PC-9 (cell line): ENCODE data around the gene PLSCR2. TPM values are rescaled to one million over a fixed set of nuclear protein-coding genes. Genes with fewer than 3 reads are reported as not detected.

Experiments
- BruUV-seq: library from RNA; stranded (reverse); fragments of 400-500 nt; replicated peaks from 2 replicates; lab custom pipeline; 2021; lab: Mats Ljungman, UMichigan
- CTCF ChIA-PET: fragments of 300-600 bp; sonication (Branson Sonifier 250); formaldehyde crosslinking; loops from one replicate; lab custom pipeline; 2022; ENCODE audit warnings: antibody characterized with exemption; lab: Charles Lee
- POLR2A ChIA-PET: fragments of 300-600 bp; sonication (Branson Sonifier 250); formaldehyde crosslinking; loops from one replicate; lab custom pipeline; 2022; ENCODE audit warnings: antibody characterized with exemption; ENCODE audit not compliant: unreplicated experiment; lab: Charles Lee
- DNase-seq, 2 experiments: peaks; one replicate each; pipeline versions ENCODE4 v3.0.0 to v3.0.0-alpha.2; 2015 to 2022; ENCODE audit warnings: mixed read lengths in 1 of 2
- H2AFZ ChIP-seq: fragments of 200-600 bp; sonication (generic); 2 replicates; pipeline ENCODE4 v1.8.1; 2017; ENCODE audit warnings: antibody characterized with exemption
- H3F3A ChIP-seq: fragments of 200-600 bp; sonication (generic); 2 replicates; pipeline ENCODE4 v1.8.1; 2017; ENCODE audit warnings: antibody characterized with exemption, mild to moderate bottlenecking, low read depth; ENCODE audit not compliant: insufficient read depth
- H3K27ac ChIP-seq: fragments of 200-600 bp; sonication (generic); 2 replicates; pipeline ENCODE4 v1.6.1; 2016; ENCODE audit warnings: mixed run types
- H3K27me3 ChIP-seq: fragments of 200-600 bp; sonication (generic); 2 replicates; pipeline ENCODE4 v1.6.1; 2016; ENCODE audit warnings: low read depth, mixed run types; ENCODE audit not compliant: insufficient read depth
- H3K36me3 ChIP-seq: fragments of 200-600 bp; sonication (generic); 2 replicates; pipeline ENCODE4 v1.6.1; 2016; ENCODE audit warnings: low read depth, mixed run types
- H3K4me1 ChIP-seq: fragments of 200-600 bp; sonication (generic); replicated peaks from 2 replicates; pipeline ENCODE4 v1.6.1; 2016; ENCODE audit warnings: mixed run types; ENCODE audit not compliant: insufficient read depth
- H3K4me2 ChIP-seq: fragments of 200-600 bp; sonication (generic); 2 replicates; pipeline ENCODE4 v1.6.1; 2017; ENCODE audit warnings: mixed run types
- H3K4me3 ChIP-seq: fragments of 200-600 bp; sonication (generic); 2 replicates; pipeline ENCODE4 v1.6.1; 2016; ENCODE audit warnings: mixed run types
- H3K79me2 ChIP-seq: fragments of 200-600 bp; sonication (generic); 2 replicates; pipeline ENCODE4 v1.6.1; 2017; ENCODE audit warnings: low read depth, mixed run types
- H3K9me2 ChIP-seq: fragments of 200-600 bp; sonication (generic); 2 replicates; pipeline ENCODE4 v1.8.1; 2017; ENCODE audit warnings: mild to moderate bottlenecking; ENCODE audit not compliant: insufficient read depth
- H3K9me3 ChIP-seq: fragments of 200-600 bp; sonication (generic); 2 replicates; pipeline ENCODE4 v1.8.1; 2016; ENCODE audit warnings: low read depth; ENCODE audit not compliant: insufficient read depth
- H4K20me1 ChIP-seq: fragments of 200-600 bp; sonication (generic); 2 replicates; pipeline ENCODE4 v1.8.1; 2017; ENCODE audit not compliant: insufficient read depth
- EZH2 ChIP-seq: fragments of 200-600 bp; sonication (generic); IDR thresholded peaks from 2 replicates; pipeline ENCODE4 v1.8.0; 2017; ENCODE audit warnings: antibody characterized with exemption, low read depth
- intact Hi-C: fragments of 100-400 bp; cut with micrococcal nuclease; formaldehyde crosslinking; loops from one replicate; pipeline ENCODE4 v1.10.0; 2022; ENCODE audit not compliant: unreplicated experiment
- total RNA-seq: library from RNA; stranded (reverse); gene quantifications from 2 replicates; pipeline ENCODE4 v1.2.3, GENCODE V29; 2021
- TF ChIP-seq, protein P1 (sequence below): fragments of 200-600 bp; sonication (generic); conservative IDR thresholded peaks from 2 replicates; pipeline ENCODE4 v1.6.1; 2017; ENCODE audit warnings: mixed run types, antibody characterized with exemption, mild to moderate bottlenecking, moderate library complexity

The PLSCR2 gene
- total RNA-seq, 1 experiment from 2014 or later, result not detected

DNA sequence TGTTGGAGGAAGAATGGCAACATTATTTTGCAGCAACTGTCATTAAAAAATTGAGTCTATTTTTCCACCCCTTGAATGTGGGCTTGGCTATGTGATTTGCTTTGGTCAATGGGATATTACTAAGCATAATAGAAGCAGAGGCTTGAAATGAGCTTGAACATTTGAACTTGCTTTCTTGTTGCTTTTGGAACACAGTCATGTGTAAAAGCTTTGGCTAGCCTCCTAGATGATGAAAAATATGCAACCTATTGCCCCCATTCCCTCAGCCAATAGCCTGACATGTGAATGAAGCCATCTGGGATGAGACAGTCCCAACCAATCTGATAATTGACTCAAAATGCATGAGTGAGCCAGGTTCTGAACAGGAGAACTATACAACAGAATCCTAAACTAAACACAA lies 78.4 kb downstream of the PLSCR2 start:
- no TSS peak for BruUV-seq
- no peaks in the 10 kb centered on the region for H4K20me1 ChIP-seq
- no peak overlapping the region for H3K27ac ChIP-seq
- no peaks in the 10 kb centered on the region; the same call in 1 of the 2 replicates for H3K9me3 ChIP-seq
- H3K36me3 ChIP-seq, result no peaks in the 10 kb centered on the region
- DNase-seq, result no peak
- no peaks in the 10 kb centered on the region for H3K27me3 ChIP-seq
- H3K79me2 ChIP-seq, result no peaks in the 10 kb centered on the region
- TF ChIP-seq, protein P1, sequence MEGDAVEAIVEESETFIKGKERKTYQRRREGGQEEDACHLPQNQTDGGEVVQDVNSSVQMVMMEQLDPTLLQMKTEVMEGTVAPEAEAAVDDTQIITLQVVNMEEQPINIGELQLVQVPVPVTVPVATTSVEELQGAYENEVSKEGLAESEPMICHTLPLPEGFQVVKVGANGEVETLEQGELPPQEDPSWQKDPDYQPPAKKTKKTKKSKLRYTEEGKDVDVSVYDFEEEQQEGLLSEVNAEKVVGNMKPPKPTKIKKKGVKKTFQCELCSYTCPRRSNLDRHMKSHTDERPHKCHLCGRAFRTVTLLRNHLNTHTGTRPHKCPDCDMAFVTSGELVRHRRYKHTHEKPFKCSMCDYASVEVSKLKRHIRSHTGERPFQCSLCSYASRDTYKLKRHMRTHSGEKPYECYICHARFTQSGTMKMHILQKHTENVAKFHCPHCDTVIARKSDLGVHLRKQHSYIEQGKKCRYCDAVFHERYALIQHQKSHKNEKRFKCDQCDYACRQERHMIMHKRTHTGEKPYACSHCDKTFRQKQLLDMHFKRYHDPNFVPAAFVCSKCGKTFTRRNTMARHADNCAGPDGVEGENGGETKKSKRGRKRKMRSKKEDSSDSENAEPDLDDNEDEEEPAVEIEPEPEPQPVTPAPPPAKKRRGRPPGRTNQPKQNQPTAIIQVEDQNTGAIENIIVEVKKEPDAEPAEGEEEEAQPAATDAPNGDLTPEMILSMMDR, result no peak
- no peak for TF ChIP-seq EZH2
- ChIA-PET POLR2A (no interaction called here), CTCF (no interaction called here)
- no peak overlapping the region for H2AFZ ChIP-seq
- intact Hi-C loops, result no loop called here
- no peaks in the 10 kb centered on the region for H3F3A ChIP-seq
- H3K4me3 ChIP-seq, result no peak overlapping the region
- no peak overlapping the region for H3K4me2 ChIP-seq
- no peaks in the 10 kb centered on the region for H3K4me1 ChIP-seq
- no peaks in the 10 kb centered on the region; the same call in 1 of the 2 replicates for H3K9me2 ChIP-seq

DNA sequence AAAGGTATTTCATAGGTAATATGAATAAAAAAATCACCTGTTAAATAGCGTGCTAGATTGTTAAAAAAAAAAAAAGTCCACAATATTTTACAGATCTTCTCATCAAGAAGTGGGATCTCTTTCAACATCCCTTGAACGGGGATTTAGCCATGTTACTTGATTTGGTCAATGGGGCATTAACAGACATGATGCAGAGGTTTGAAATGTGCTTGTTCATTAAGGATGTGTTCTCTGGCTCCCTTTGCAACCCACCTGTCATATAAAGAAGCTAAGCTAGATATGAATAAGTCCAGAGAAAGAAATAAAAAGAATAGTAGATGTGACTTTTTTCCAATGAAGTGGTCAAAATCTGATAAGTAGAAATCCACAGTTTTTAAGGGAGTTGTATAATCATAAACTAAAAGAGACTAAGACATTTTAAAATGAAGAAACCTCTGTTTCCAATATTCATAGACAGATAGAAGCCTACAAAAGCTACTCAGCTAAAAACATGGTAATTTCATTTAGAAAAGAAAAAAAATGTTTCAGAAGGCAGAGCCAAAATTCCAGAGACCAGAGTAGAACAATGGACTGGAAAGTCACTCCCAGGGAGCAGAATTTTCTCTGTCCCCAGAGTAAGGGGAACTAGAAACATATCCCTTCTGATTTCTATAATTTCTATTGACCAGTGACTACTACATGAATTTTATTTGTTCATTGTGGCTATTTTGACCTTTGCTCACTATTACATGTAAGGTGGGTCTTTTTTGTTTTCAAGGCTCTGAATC lies 79.2 kb downstream of the PLSCR2 start:
- Histone ChIP-seq H3K27ac (no peak overlapping the region), H3K9me2 (no peaks in the 10 kb centered on the region; the same call in 1 of the 2 replicates), H3K4me1 (no peaks in the 10 kb centered on the region), H4K20me1 (no peaks in the 10 kb centered on the region), H3K4me3 (no peak overlapping the region), H3F3A (no peaks in the 10 kb centered on the region), H3K9me3 (no peaks in the 10 kb centered on the region; the same call in 1 of the 2 replicates), H3K36me3 (no peaks in the 10 kb centered on the region), H3K79me2 (no peaks in the 10 kb centered on the region), H3K4me2 (no peak overlapping the region), H3K27me3 (no peaks in the 10 kb centered on the region), H2AFZ (no peak overlapping the region)
- intact Hi-C loops, result no loop called here
- no peak for DNase-seq
- TF ChIP-seq, protein P1, result no peak
- no peak for TF ChIP-seq EZH2
- CTCF ChIA-PET, result no interaction called here
- no TSS peak for BruUV-seq
- POLR2A ChIA-PET, result no interaction called here

DNA sequence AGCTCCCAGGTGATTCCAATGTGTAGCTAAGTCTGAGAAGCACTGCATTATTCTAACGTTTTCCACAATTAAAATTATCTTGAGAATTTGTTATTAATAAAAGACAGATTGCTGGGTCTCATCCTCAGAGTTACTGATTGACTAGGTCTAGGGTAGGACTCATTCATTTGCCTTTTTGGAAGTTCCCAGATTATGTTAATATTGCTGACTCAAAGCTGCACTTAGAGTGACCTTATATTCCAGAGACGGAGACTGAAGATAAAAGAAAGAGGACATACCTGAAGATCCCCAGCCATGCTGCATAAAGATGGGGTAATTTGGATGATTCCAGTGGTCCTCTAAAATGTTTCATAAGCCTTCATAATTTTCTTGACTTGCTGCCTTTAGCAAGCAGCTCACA lies 81.8 kb downstream of the PLSCR2 start:
- Histone ChIP-seq H3K27me3 (no peaks in the 10 kb centered on the region), H3K27ac (no peak overlapping the region), H4K20me1 (no peaks in the 10 kb centered on the region), H3K9me3 (no peaks in the 10 kb centered on the region; the same call in 1 of the 2 replicates), H2AFZ (no peak overlapping the region), H3K79me2 (no peaks in the 10 kb centered on the region), H3K9me2 (no peaks in the 10 kb centered on the region; the same call in 1 of the 2 replicates), H3K4me1 (no peaks in the 10 kb centered on the region), H3F3A (no peaks in the 10 kb centered on the region), H3K36me3 (no peaks in the 10 kb centered on the region), H3K4me2 (no peak overlapping the region), H3K4me3 (no peak overlapping the region)
- ChIA-PET POLR2A (no interaction called here), CTCF (no interaction called here)
- no TSS peak for BruUV-seq
- no peak for DNase-seq
- no peak for TF ChIP-seq EZH2
- TF ChIP-seq, protein P1, result no peak
- intact Hi-C loops, result loop anchor here (5.0 kb wide), 1 partner anchor 170 kb away; no protein-coding TSS in a partner anchor
